Liver (tissue), 9 donors: ENCODE results near the gene CNOT3. TPM values are rescaled to one million over a fixed set of nuclear protein-coding genes. Genes with fewer than 3 reads are reported as not detected.

ENCODE experiments used
- DNase-seq: peaks from one replicate; pipeline ENCODE4 v3.0.0-alpha.2; 2017; ENCODE audit warnings: low spot score
- H3K27ac ChIP-seq, 2 donors: one replicate each; pipeline ENCODE4 v1.7.0; 2013; ENCODE audit warnings: inconsistent platforms in 2 of 2, low read length in 2 of 2, control low read depth in 1 of 2, low read depth in 1 of 2, mild to moderate bottlenecking in 1 of 2
- H3K27me3 ChIP-seq, 4 donors: one replicate each; pipeline versions ENCODE4 v1.6.1 to v1.7.0; 2013; ENCODE audit warnings: low read length in 3 of 4, inconsistent platforms in 1 of 4, mild to moderate bottlenecking in 1 of 4, moderate library complexity in 1 of 4; ENCODE audit not compliant: control insufficient read depth in 4 of 4, insufficient read depth in 4 of 4
- H3K36me3 ChIP-seq, 4 donors: one replicate each; pipeline versions ENCODE4 v1.6.1 to v1.7.0; 2013; ENCODE audit warnings: low read length in 3 of 4, mild to moderate bottlenecking in 3 of 4, low read depth in 1 of 4, moderate library complexity in 1 of 4; ENCODE audit not compliant: control insufficient read depth in 4 of 4, insufficient read depth in 3 of 4
- H3K4me1 ChIP-seq, 4 donors: one replicate each; pipeline versions ENCODE4 v1.6.1 to v1.7.0; 2013; ENCODE audit warnings: low read length in 3 of 4, mild to moderate bottlenecking in 3 of 4, moderate library complexity in 1 of 4; ENCODE audit not compliant: control insufficient read depth in 4 of 4, insufficient read depth in 4 of 4
- H3K4me3 ChIP-seq, 3 donors: one replicate each; pipeline versions ENCODE4 v1.6.1 to v1.7.0; 2013; ENCODE audit warnings: low read length in 3 of 3, control low read depth in 1 of 3, low read depth in 1 of 3, mild to moderate bottlenecking in 1 of 3
- H3K9ac ChIP-seq, 2 donors: one replicate each; pipeline ENCODE4 v1.7.0; 2013; ENCODE audit warnings: low read length in 2 of 2, mild to moderate bottlenecking in 2 of 2, moderate library complexity in 2 of 2, control low read depth in 1 of 2, low read depth in 1 of 2
- H3K9me3 ChIP-seq, 4 donors: one replicate each; pipeline versions ENCODE4 v1.6.1 to v1.7.0; 2013; ENCODE audit warnings: low read length in 3 of 4; ENCODE audit not compliant: control insufficient read depth in 4 of 4
- CTCF ChIP-seq: fragments of 150-350 bp; IDR thresholded peaks from 2 replicates; pipeline ENCODE4 v1.5.1; 2017; ENCODE audit warnings: improper control_type of control experiment, low read depth, low read length; ENCODE audit not compliant: missing input control
- EGR1 ChIP-seq, 2 donors: IDR thresholded peaks; 2 replicates each; pipeline ENCODE4 v1.6.1; 2016 to 2018; ENCODE audit warnings: antibody characterized with exemption in 2 of 2, low read depth in 2 of 2
- FOXA1 ChIP-seq: IDR thresholded peaks from 2 replicates; pipeline ENCODE4 v1.6.1; 2016; ENCODE audit warnings: antibody characterized with exemption
- FOXA2 ChIP-seq: IDR thresholded peaks from 2 replicates; pipeline ENCODE4 v1.6.1; 2016; ENCODE audit warnings: antibody characterized with exemption
- GABPA ChIP-seq, 2 donors: IDR thresholded peaks in 1 of 2; conservative IDR thresholded peaks in 1 of 2; 2 replicates each; pipeline ENCODE4 v1.6.1; 2016; ENCODE audit warnings: antibody characterized with exemption in 2 of 2, mild to moderate bottlenecking in 1 of 2, moderate library complexity in 1 of 2
- HNF4A ChIP-seq, 2 donors: conservative IDR thresholded peaks; 2 replicates each; pipeline ENCODE4 v1.6.1; 2016; ENCODE audit warnings: antibody characterized with exemption in 2 of 2, mild to moderate bottlenecking in 2 of 2
- HNF4G ChIP-seq: IDR thresholded peaks from 2 replicates; pipeline ENCODE4 v1.6.1; 2016; ENCODE audit warnings: antibody characterized with exemption
- NR2F2 ChIP-seq: IDR thresholded peaks from 2 replicates; pipeline ENCODE4 v1.6.1; 2016; ENCODE audit warnings: antibody characterized with exemption
- RAD21 ChIP-seq, 2 donors: IDR thresholded peaks; 2 replicates each; pipeline ENCODE4 v1.6.1; 2016; ENCODE audit warnings: antibody characterized with exemption in 2 of 2, mild to moderate bottlenecking in 2 of 2
- REST ChIP-seq: IDR thresholded peaks from 2 replicates; pipeline ENCODE4 v1.6.1; 2016; ENCODE audit warnings: antibody characterized with exemption, mild to moderate bottlenecking
- RXRA ChIP-seq, 2 donors: IDR thresholded peaks; 2 replicates each; pipeline ENCODE4 v1.6.1; 2017 to 2018; ENCODE audit warnings: antibody characterized with exemption in 2 of 2, mild to moderate bottlenecking in 1 of 2
- SP1 ChIP-seq: IDR thresholded peaks from 2 replicates; pipeline ENCODE4 v1.6.1; 2018; ENCODE audit warnings: antibody characterized with exemption, mild to moderate bottlenecking
- TAF1 ChIP-seq: conservative IDR thresholded peaks from 2 replicates; pipeline ENCODE4 v1.6.1; 2016; ENCODE audit warnings: antibody characterized with exemption, mild to moderate bottlenecking
- YY1 ChIP-seq: IDR thresholded peaks from 2 replicates; pipeline ENCODE4 v1.6.1; 2016; ENCODE audit warnings: antibody characterized with exemption, mild to moderate bottlenecking
- ZBTB33 ChIP-seq: IDR thresholded peaks from 2 replicates; pipeline ENCODE4 v1.6.1; 2016; ENCODE audit warnings: antibody characterized with exemption
- WGBS: extraction: QIAGEN DNeasy Blood & Tissue Kit; methylation state at CpG from one replicate; pipeline ENCODE4 v1.1.7; 2013; 5-methylcytosine and 5-hydroxymethylcytosine counted together
- polyA plus RNA-seq, 2 donors: library from polyadenylated mRNA; stranded (reverse) in 1 of 2; unstranded in 1 of 2; fragments of 200-250 nt in 1 of 2; fragments of >200 nt in 1 of 2; fragmentation: Nextera tagmentation in 1 of 2; extraction: Ambion mirVana in 1 of 2; gene quantifications; one replicate each; pipeline versions ENCODE4 v1.2.1 to v1.2.3, GENCODE V29; 2013 to 2015
- total RNA-seq, 2 donors: library from RNA; depleted of rRNA; stranded (reverse); fragments of >200 nt; gene quantifications; one replicate each; pipeline ENCODE4 v1.2.3, GENCODE V29; 2014
- TF ChIP-seq, protein P1 (sequence below): IDR thresholded peaks from 2 replicates; pipeline ENCODE4 v1.6.1; 2016; ENCODE audit warnings: antibody characterized with exemption
- TF ChIP-seq, protein P2 (sequence below): IDR thresholded peaks from 2 replicates; pipeline ENCODE4 v1.6.1; 2016; ENCODE audit warnings: antibody characterized with exemption
- donor health status: healthy.
- donor health status: healthy.
- donor health status: healthy.
- donor health status: healthy.
- donor health status: healthy.

Gene CNOT3
- total and polyA plus RNA-seq, 4 donors = 3.7 to 13.0 (median 9.1) TPM

- no peak for DNase-seq
- Histone ChIP-seq H3K4me3 (no peak overlapping the region), H3K4me1 (peaks cover 0 to 24% (median 9%) of the 10 kb centered on the region in 4 donors), H3K36me3 (peaks cover 14 to 44% (median 16%) of the 10 kb centered on the region in 4 donors), H3K9ac (no peak overlapping the region), H3K27me3 (no peaks in the 10 kb centered on the region), H3K27ac (no peak overlapping the region), H3K9me3 (no peaks in the 10 kb centered on the region)
- TF ChIP-seq EGR1 (IDR thresholded peaks at IDR 0.05; ENCODE audit: low read depth in 2 of 2) = no peak
- no peak for TF ChIP-seq YY1
- no peak for TF ChIP-seq HNF4G
- no peak for TF ChIP-seq CTCF
- no peak for TF ChIP-seq GABPA (IDR thresholded peaks at IDR 0.05 in 1 of 2, conservative IDR thresholded peaks at IDR 0.05 in 1 of 2)
- no peak for TF ChIP-seq REST
- TF ChIP-seq RXRA (IDR thresholded peaks at IDR 0.05) = no peak
- no peak for TF ChIP-seq TAF1
- TF ChIP-seq FOXA2 = no peak
- no peak for TF ChIP-seq ZBTB33
- TF ChIP-seq, protein P1, sequence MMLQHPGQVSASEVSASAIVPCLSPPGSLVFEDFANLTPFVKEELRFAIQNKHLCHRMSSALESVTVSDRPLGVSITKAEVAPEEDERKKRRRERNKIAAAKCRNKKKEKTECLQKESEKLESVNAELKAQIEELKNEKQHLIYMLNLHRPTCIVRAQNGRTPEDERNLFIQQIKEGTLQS = no peak
- TF ChIP-seq, protein P2, sequence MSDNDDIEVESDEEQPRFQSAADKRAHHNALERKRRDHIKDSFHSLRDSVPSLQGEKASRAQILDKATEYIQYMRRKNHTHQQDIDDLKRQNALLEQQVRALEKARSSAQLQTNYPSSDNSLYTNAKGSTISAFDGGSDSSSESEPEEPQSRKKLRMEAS = no peak
- TF ChIP-seq NR2F2 = no peak
- 95% methylated on average over 10 of the region's 10 CpGs for WGBS
Measured at GRCh38 chr19:54105796-54106195, 31.8 kb upstream of the CNOT3 start.

DNA sequence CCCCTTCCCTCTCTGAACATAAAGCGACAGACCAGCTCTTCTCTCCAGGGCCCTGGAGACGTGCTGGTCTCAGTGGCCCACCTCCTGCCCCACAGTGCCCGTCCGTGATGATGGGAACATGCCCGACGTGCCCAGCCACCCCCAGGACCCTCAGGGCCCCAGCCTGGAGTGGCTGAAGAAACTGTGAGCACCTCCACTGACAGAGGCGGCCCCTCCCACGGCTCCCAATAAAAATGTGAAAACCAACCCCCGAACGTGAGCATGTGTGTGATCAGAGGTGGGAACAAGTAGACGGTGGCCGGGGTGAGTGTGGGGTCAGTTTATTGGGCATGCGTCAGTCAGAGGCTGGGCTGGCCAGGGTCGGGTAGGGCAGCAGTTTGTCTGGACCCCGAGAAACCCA lies 30.8 kb upstream of the CNOT3 start:
- peaks cover 0 to 24% (median 9%) of the 10 kb centered on the region in 4 donors for H3K4me1 ChIP-seq
- H3K9ac ChIP-seq = no peak overlapping the region
- H3K27me3 ChIP-seq = no peaks in the 10 kb centered on the region
- H3K9me3 ChIP-seq = no peaks in the 10 kb centered on the region
- H3K36me3 ChIP-seq = peaks cover 14 to 47% (median 18%) of the 10 kb centered on the region in 4 donors
- WGBS = 89% methylated on average over 15 of the region's 15 CpGs
- H3K27ac ChIP-seq = no peak overlapping the region
- no peak for DNase-seq
- no peak for TF ChIP-seq FOXA1
- no peak for TF ChIP-seq NR2F2
- TF ChIP-seq HNF4A (conservative IDR thresholded peaks at IDR 0.05) = no peak
- no peak for TF ChIP-seq GABPA (IDR thresholded peaks at IDR 0.05 in 1 of 2, conservative IDR thresholded peaks at IDR 0.05 in 1 of 2)
- TF ChIP-seq, protein P1 = no peak
- no peak for TF ChIP-seq EGR1 (IDR thresholded peaks at IDR 0.05; ENCODE audit: low read depth in 2 of 2)
- TF ChIP-seq YY1 = no peak
- TF ChIP-seq RAD21 (IDR thresholded peaks at IDR 0.05) = no peak
- no peak for TF ChIP-seq TAF1
- no peak for TF ChIP-seq RXRA (IDR thresholded peaks at IDR 0.05)
- TF ChIP-seq FOXA2 = no peak
- TF ChIP-seq SP1 = no peak
- no peak for TF ChIP-seq REST
- H3K4me3 ChIP-seq = no peak overlapping the region
